ENCODE measurements around the gene TERF2IP. TPM values are rescaled to one million over a fixed set of nuclear protein-coding genes. Genes with fewer than 3 reads are reported as not detected.

The TERF2IP gene
- total RNA-seq, 6 experiments from 2014 or later, result 67.9 to 87.8 (median 70.6) TPM

DNA sequence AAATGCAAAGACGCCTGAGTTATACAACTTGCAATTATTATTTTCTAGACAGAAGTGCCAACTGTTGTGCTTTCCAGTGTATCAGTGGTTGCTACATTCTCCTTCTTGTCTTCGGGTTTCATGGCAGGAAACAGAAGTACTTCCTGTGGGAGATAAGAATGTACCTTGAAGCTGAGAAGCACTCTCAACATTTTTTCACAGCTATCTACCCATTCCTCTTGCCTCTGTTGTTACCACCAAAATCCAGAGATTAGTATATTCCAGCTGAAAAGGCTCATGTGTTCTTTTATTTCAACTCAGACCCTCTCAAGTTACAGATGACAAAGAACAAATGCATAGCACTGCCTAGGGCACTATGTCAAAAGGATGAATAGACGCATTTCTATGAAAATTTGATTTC is 19.7 kb upstream of the TERF2IP start:
- Mint-ChIP-seq H3K4me1 (ENCODE audit: low read depth) (peaks cover 28% of the 10 kb centered on the region), H3K27me3 (ENCODE audit: insufficient read depth) (peaks cover 6% of the 10 kb centered on the region), H3K9me3 (no peaks in the 10 kb centered on the region), H3K27ac (no peak overlapping the region), H3K36me3 (ENCODE audit: low read depth) (peaks cover 55% of the 10 kb centered on the region), H3K4me3 (no peak overlapping the region)
- TF ChIP-seq, protein P1, sequence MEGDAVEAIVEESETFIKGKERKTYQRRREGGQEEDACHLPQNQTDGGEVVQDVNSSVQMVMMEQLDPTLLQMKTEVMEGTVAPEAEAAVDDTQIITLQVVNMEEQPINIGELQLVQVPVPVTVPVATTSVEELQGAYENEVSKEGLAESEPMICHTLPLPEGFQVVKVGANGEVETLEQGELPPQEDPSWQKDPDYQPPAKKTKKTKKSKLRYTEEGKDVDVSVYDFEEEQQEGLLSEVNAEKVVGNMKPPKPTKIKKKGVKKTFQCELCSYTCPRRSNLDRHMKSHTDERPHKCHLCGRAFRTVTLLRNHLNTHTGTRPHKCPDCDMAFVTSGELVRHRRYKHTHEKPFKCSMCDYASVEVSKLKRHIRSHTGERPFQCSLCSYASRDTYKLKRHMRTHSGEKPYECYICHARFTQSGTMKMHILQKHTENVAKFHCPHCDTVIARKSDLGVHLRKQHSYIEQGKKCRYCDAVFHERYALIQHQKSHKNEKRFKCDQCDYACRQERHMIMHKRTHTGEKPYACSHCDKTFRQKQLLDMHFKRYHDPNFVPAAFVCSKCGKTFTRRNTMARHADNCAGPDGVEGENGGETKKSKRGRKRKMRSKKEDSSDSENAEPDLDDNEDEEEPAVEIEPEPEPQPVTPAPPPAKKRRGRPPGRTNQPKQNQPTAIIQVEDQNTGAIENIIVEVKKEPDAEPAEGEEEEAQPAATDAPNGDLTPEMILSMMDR (IDR thresholded peaks at IDR 0.05), result no peak
- DNase-seq, result no peak

GRCh38 chr16:75628351-75628750 is 19.2 kb upstream of the TERF2IP start:
- no peak for DNase-seq
- no peak overlapping the region for H3K27ac Mint-ChIP-seq
- peaks cover 58% of the 10 kb centered on the region for H3K36me3 Mint-ChIP-seq (ENCODE audit: low read depth)
- H3K4me3 Mint-ChIP-seq, result no peak overlapping the region
- no peaks in the 10 kb centered on the region for H3K9me3 Mint-ChIP-seq
- peaks cover 4% of the 10 kb centered on the region for H3K27me3 Mint-ChIP-seq (ENCODE audit: insufficient read depth)
- TF ChIP-seq, protein P1 (IDR thresholded peaks at IDR 0.05), result no peak
- peaks cover 28% of the 10 kb centered on the region for H3K4me1 Mint-ChIP-seq (ENCODE audit: low read depth)

DNA sequence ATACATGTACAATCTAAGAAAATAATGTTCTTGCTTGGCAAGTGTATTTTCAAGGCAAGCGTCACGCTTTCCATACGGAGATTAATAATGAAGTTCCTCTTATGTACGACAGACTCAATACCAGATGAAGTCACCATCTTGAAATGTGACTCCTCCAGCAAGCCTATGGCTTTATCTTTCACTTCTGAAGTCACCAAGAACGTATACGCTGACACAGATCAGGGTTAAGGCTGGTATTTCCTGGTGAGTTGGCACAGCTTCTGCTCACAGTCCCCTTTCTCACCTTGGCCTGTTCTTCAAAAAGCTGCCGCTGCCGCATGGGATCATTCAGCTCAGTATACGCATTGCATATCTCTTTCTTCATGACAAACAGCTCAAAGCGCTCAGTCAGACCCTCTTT is 18.4 kb upstream of the TERF2IP start:
- Mint-ChIP-seq H3K27me3 (ENCODE audit: insufficient read depth) (peaks cover 2% of the 10 kb centered on the region; the same call in 1 of the 2 replicates), H3K36me3 (ENCODE audit: low read depth) (peaks cover 63% of the 10 kb centered on the region), H3K9me3 (no peaks in the 10 kb centered on the region), H3K27ac (no peak overlapping the region), H3K4me1 (ENCODE audit: low read depth) (peaks cover 28% of the 10 kb centered on the region), H3K4me3 (no peak overlapping the region)
- no peak for DNase-seq
- TF ChIP-seq, protein P1 (IDR thresholded peaks at IDR 0.05), result no peak

GRCh38 chr16:75630052-75630451 is 17.5 kb upstream of the TERF2IP start:
- Mint-ChIP-seq H3K36me3 (ENCODE audit: low read depth) (peaks cover 58% of the 10 kb centered on the region), H3K27ac (no peak overlapping the region), H3K4me3 (no peak overlapping the region), H3K9me3 (no peaks in the 10 kb centered on the region), H3K27me3 (ENCODE audit: insufficient read depth) (peaks cover 2% of the 10 kb centered on the region; the same call in 1 of the 2 replicates), H3K4me1 (ENCODE audit: low read depth) (peaks cover 19% of the 10 kb centered on the region)
- TF ChIP-seq, protein P1 (IDR thresholded peaks at IDR 0.05), result no peak
- no peak for DNase-seq

GRCh38 chr16:75632857-75633256 is 14.7 kb upstream of the TERF2IP start:
- Mint-ChIP-seq H3K4me1 (ENCODE audit: low read depth) (no peaks in the 10 kb centered on the region), H3K27ac (no peak overlapping the region), H3K9me3 (no peaks in the 10 kb centered on the region), H3K4me3 (no peak overlapping the region), H3K27me3 (ENCODE audit: insufficient read depth) (no peaks in the 10 kb centered on the region), H3K36me3 (ENCODE audit: low read depth) (peaks cover 54% of the 10 kb centered on the region)
- no peak for DNase-seq
- TF ChIP-seq, protein P1 (IDR thresholded peaks at IDR 0.05), result no peak

GRCh38 chr16:75635036-75635435 is 12.5 kb upstream of the TERF2IP start:
- DNase-seq, result no peak
- no peaks in the 10 kb centered on the region for H3K27me3 Mint-ChIP-seq (ENCODE audit: insufficient read depth)
- no peak overlapping the region for H3K4me3 Mint-ChIP-seq
- H3K4me1 Mint-ChIP-seq (ENCODE audit: low read depth), result no peaks in the 10 kb centered on the region
- no peak overlapping the region for H3K27ac Mint-ChIP-seq
- TF ChIP-seq, protein P1 (IDR thresholded peaks at IDR 0.05), result no peak
- peaks cover 58% of the 10 kb centered on the region for H3K36me3 Mint-ChIP-seq (ENCODE audit: low read depth)
- H3K9me3 Mint-ChIP-seq, result no peaks in the 10 kb centered on the region
